Hepatocyte (in vitro differentiated cells): ENCODE data around the gene ADAD2. TPM values are rescaled to one million over a fixed set of nuclear protein-coding genes. Genes with fewer than 3 reads are reported as not detected.

Experiments
- DNase-seq: peaks from one replicate; pipeline ENCODE4 v3.0.0-alpha.2; 2016; ENCODE audit warnings: low spot score
- H2AFZ ChIP-seq: fragments of 200-600 bp; sonication (generic); 2 replicates; pipeline ENCODE4 v1.6.0; 2016; ENCODE audit warnings: antibody characterized with exemption, mild to moderate bottlenecking
- H3K27ac ChIP-seq: fragments of 200-600 bp; sonication (generic); 2 replicates; pipeline ENCODE4 v1.5.1; 2016; ENCODE audit warnings: mild to moderate bottlenecking
- H3K27me3 ChIP-seq: fragments of 200-600 bp; sonication (generic); 2 replicates; pipeline ENCODE4 v1.6.1; 2016
- H3K36me3 ChIP-seq: fragments of 200-600 bp; sonication (generic); replicated peaks from 2 replicates; pipeline ENCODE4 v1.5.1; 2016; ENCODE audit warnings: low read depth; ENCODE audit not compliant: insufficient read depth
- H3K4me1 ChIP-seq: fragments of 200-600 bp; sonication (generic); 2 replicates; pipeline ENCODE4 v1.5.1; 2016; ENCODE audit warnings: mild to moderate bottlenecking, moderate library complexity; ENCODE audit not compliant: insufficient read depth
- H3K4me2 ChIP-seq: fragments of 200-600 bp; sonication (generic); 2 replicates; pipeline ENCODE4 v1.6.0; 2016
- H3K4me3 ChIP-seq: fragments of 200-600 bp; sonication (generic); 2 replicates; pipeline ENCODE4 v1.5.1; 2016; ENCODE audit warnings: mild to moderate bottlenecking
- H3K79me2 ChIP-seq: fragments of 200-600 bp; sonication (generic); 2 replicates; pipeline ENCODE4 v1.6.0; 2017; ENCODE audit warnings: mild to moderate bottlenecking
- H3K9me2 ChIP-seq: fragments of 200-600 bp; sonication (generic); replicated peaks from 2 replicates; pipeline ENCODE4 v1.6.0; 2017; ENCODE audit warnings: mild to moderate bottlenecking; ENCODE audit not compliant: insufficient read depth
- H3K9me3 ChIP-seq: fragments of 200-600 bp; sonication (generic); 2 replicates; pipeline ENCODE4 v1.5.1; 2016; ENCODE audit warnings: low read depth, mild to moderate bottlenecking
- H4K20me1 ChIP-seq: fragments of 200-600 bp; sonication (generic); 2 replicates; pipeline ENCODE4 v1.6.0; 2016; ENCODE audit warnings: mild to moderate bottlenecking; ENCODE audit not compliant: insufficient read depth, poor library complexity, severe bottlenecking
- EZH2 ChIP-seq: fragments of 200-600 bp; sonication (generic); IDR thresholded peaks from 2 replicates; pipeline ENCODE4 v1.6.1; 2016; ENCODE audit warnings: antibody characterized with exemption, mild to moderate bottlenecking, borderline replicate concordance
- EZH2phosphoT487 ChIP-seq: fragments of 200-600 bp; sonication (generic); IDR thresholded peaks from one replicate; pipeline ENCODE4 v1.6.1; 2018; ENCODE audit warnings: antibody characterized with exemption, mild to moderate bottlenecking, low read depth, moderate library complexity; ENCODE audit not compliant: unreplicated experiment, severe bottlenecking
- WGBS: methylation state at CpG from one replicate; pipeline ENCODE4 v1.1.6; 2016; ENCODE audit warnings: low lambda C conversion rate; ENCODE audit errors: missing lambda C conversion rate; 5-methylcytosine and 5-hydroxymethylcytosine counted together
- polyA plus RNA-seq: library from polyadenylated mRNA; unstranded; fragments of >200 nt; fragmentation: Nextera tagmentation; extraction: Ambion mirVana; gene quantifications from 2 replicates; pipeline ENCODE4 v1.2.1, GENCODE V29; 2016
- total RNA-seq: library from RNA; depleted of rRNA; stranded (reverse); fragments of >200 nt; gene quantifications from 2 replicates; pipeline ENCODE4 v1.2.3, GENCODE V29; 2014
- TF ChIP-seq, protein P1 (sequence below): fragments of 200-600 bp; sonication (generic); IDR thresholded peaks from 2 replicates; pipeline ENCODE4 v1.5.1; 2016; ENCODE audit warnings: antibody characterized with exemption, mild to moderate bottlenecking; ENCODE audit not compliant: poor library complexity

Gene ADAD2
- total and polyA plus RNA-seq, 2 experiments from 2014 or later = 0.30 TPM; not detected in 1

DNA sequence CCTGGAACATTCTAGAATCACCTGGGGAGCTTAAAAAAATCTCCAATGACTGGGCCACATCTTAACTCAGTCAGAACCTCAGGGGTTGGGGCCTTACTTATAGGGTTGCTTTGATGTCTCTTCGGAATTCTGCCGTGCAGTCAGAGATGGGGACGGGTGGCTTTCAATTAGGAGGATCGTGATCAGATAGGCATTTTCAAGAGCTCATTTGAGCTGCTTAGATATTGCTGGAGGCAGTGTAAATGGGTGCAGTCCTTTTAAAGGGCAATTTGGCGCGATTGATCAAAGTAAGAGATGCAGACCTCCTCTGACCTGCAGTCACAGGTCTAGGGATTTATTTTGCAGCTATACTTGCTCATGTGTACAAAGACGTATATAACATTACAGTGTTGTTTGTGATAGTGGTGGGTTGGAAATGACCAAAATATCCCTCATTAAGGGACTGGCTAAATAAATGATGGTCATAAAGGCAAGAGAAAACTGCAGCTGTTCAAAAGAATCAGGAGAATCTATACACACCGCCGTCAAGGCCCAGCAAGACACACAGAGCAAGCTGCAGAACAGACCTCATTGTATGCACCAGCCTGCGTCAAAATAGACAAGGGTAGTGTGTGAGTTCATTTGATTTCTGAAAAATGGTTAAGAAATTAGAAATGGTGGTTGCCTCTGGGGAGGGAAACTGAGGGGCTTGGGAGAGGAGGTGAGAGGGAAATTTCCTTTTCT is 55.2 kb downstream of the ADAD2 start:
- no peaks in the 10 kb centered on the region for H3K9me2 ChIP-seq
- no peak for DNase-seq
- no peak overlapping the region for H3K27ac ChIP-seq
- H3K36me3 ChIP-seq = no peaks in the 10 kb centered on the region
- H3K79me2 ChIP-seq = no peaks in the 10 kb centered on the region
- H4K20me1 ChIP-seq = no peaks in the 10 kb centered on the region
- H2AFZ ChIP-seq = no peak overlapping the region
- no peaks in the 10 kb centered on the region for H3K9me3 ChIP-seq
- WGBS = 57% methylated on average over 10 of the region's 10 CpGs
- H3K4me2 ChIP-seq = no peak overlapping the region
- no peaks in the 10 kb centered on the region for H3K4me1 ChIP-seq
- H3K27me3 ChIP-seq = no peaks in the 10 kb centered on the region
- TF ChIP-seq EZH2phosphoT487 = no peak
- TF ChIP-seq, protein P1, sequence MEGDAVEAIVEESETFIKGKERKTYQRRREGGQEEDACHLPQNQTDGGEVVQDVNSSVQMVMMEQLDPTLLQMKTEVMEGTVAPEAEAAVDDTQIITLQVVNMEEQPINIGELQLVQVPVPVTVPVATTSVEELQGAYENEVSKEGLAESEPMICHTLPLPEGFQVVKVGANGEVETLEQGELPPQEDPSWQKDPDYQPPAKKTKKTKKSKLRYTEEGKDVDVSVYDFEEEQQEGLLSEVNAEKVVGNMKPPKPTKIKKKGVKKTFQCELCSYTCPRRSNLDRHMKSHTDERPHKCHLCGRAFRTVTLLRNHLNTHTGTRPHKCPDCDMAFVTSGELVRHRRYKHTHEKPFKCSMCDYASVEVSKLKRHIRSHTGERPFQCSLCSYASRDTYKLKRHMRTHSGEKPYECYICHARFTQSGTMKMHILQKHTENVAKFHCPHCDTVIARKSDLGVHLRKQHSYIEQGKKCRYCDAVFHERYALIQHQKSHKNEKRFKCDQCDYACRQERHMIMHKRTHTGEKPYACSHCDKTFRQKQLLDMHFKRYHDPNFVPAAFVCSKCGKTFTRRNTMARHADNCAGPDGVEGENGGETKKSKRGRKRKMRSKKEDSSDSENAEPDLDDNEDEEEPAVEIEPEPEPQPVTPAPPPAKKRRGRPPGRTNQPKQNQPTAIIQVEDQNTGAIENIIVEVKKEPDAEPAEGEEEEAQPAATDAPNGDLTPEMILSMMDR = no peak
- TF ChIP-seq EZH2 = no peak
- no peak overlapping the region for H3K4me3 ChIP-seq

DNA sequence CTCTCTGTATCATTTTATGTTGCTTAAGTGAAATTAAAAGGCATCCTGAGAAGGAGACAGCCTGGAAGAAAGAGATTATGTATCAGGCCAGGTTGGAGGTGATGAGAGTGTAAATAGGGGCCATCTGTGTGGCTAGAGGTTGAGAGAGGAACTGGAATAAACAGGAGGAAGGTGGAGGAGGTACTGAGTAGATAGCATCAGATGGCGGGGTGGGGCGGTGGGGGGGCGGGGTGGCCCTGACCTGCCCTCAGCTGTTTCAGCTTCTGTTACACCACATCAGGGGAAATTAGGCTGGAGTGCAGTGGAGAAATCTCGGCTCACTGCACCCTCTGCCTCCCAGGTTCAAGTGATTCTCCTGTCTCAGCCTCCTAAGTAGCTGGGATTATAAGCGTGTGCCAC is 55.7 kb downstream of the ADAD2 start:
- TF ChIP-seq EZH2 = no peak
- H3K9me2 ChIP-seq = no peaks in the 10 kb centered on the region
- H3K9me3 ChIP-seq = no peaks in the 10 kb centered on the region
- no peak overlapping the region for H3K4me2 ChIP-seq
- H3K36me3 ChIP-seq = no peaks in the 10 kb centered on the region
- WGBS = 63% methylated on average over 5 of the region's 5 CpGs
- no peak overlapping the region for H2AFZ ChIP-seq
- no peaks in the 10 kb centered on the region for H3K79me2 ChIP-seq
- no peak overlapping the region for H3K4me3 ChIP-seq
- no peaks in the 10 kb centered on the region for H3K4me1 ChIP-seq
- DNase-seq = no peak
- H4K20me1 ChIP-seq = no peaks in the 10 kb centered on the region
- H3K27me3 ChIP-seq = no peaks in the 10 kb centered on the region
- H3K27ac ChIP-seq = no peak overlapping the region

Other genes starting within 250 kb of the ADAD2 start
- gene OSGIN1, start 237.9 kb upstream of the ADAD2 start, total RNA-seq = 1.9 and 3.3 TPM in 2 replicates
- gene OSGIN1, start 237.9 kb upstream of the ADAD2 start, polyA plus RNA-seq = 6.0 and 10.0 TPM in 2 replicates
- not detected in 2 replicates for gene NECAB2, start 222.9 kb upstream of the ADAD2 start, total RNA-seq
- 0.45 and 1.1 TPM in 2 replicates for gene NECAB2, start 222.9 kb upstream of the ADAD2 start, polyA plus RNA-seq
- not detected in 2 replicates for gene SLC38A8, start 148.4 kb upstream of the ADAD2 start, total RNA-seq
- gene SLC38A8, start 148.4 kb upstream of the ADAD2 start, polyA plus RNA-seq = not detected in 2 replicates
- 76.8 and 82.9 TPM in 2 replicates for gene MBTPS1, start 74.2 kb upstream of the ADAD2 start, total RNA-seq
- 61.5 and 65.9 TPM in 2 replicates for gene MBTPS1, start 74.2 kb upstream of the ADAD2 start, polyA plus RNA-seq
- 24.9 and 26.7 TPM in 2 replicates for gene HSDL1, start 46.0 kb upstream of the ADAD2 start, total RNA-seq
- gene HSDL1, start 46.0 kb upstream of the ADAD2 start, polyA plus RNA-seq = 14.3 and 20.1 TPM in 2 replicates
- gene DNAAF1, start 45.8 kb upstream of the ADAD2 start, total RNA-seq = 0.13 and 0.16 TPM in 2 replicates
- gene DNAAF1, start 45.8 kb upstream of the ADAD2 start, polyA plus RNA-seq = 0.12 and 0.31 TPM in 2 replicates
- 30.2 and 32.8 TPM in 2 replicates for gene TAF1C, start 4.1 kb upstream of the ADAD2 start, total RNA-seq
- 39.2 and 58.0 TPM in 2 replicates for gene TAF1C, start 4.1 kb upstream of the ADAD2 start, polyA plus RNA-seq
- gene KCNG4, start 48.9 kb downstream of the ADAD2 start, total RNA-seq = not detected in 2 replicates
- gene KCNG4, start 48.9 kb downstream of the ADAD2 start, polyA plus RNA-seq = not detected in 2 replicates
- gene WFDC1, start 103.7 kb downstream of the ADAD2 start, total RNA-seq = 12.9 and 14.0 TPM in 2 replicates
- 16.9 and 17.6 TPM in 2 replicates for gene WFDC1, start 103.7 kb downstream of the ADAD2 start, polyA plus RNA-seq
- gene ATP2C2, start 177.4 kb downstream of the ADAD2 start, total RNA-seq = 6.0 and 12.2 TPM in 2 replicates
- 6.8 and 7.2 TPM in 2 replicates for gene ATP2C2, start 177.4 kb downstream of the ADAD2 start, polyA plus RNA-seq